GM04503 (cell line): ENCODE data around the gene CORO2A.
A peak's percentile ranks its signal among the peaks of the same experiment; 100 is the strongest.
"Not testable (repeated sequence)": the region's sequence is repeated elsewhere in the genome, so short reads cannot be mapped to it uniquely, and the experiment has no call there.

ENCODE experiments used
- DNase-seq: peaks from one replicate; pipeline ENCODE4 v3.0.0-alpha.2; 2012; ENCODE audit warnings: low read depth

Gene CORO2A

GRCh38 chr9:98142182-98142907 lies 50.1 kb downstream of the CORO2A start:
- no peak for DNase-seq

GRCh38 chr9:98140503-98140902 lies 51.9 kb downstream of the CORO2A start:
- DNase-seq: no peak

- no peak for DNase-seq
These were observed 55.9 kb downstream of the CORO2A start for GRCh38 chr9:98136489-98136888.

- DNase-seq: no peak
These were observed 56.5 kb downstream of the CORO2A start for GRCh38 chr9:98135938-98136337.

- no peak for DNase-seq
These were observed 56.9 kb downstream of the CORO2A start for GRCh38 chr9:98135558-98135934.

- no peak for DNase-seq
These were observed 57.5 kb downstream of the CORO2A start for GRCh38 chr9:98134702-98135557.

- DNase-seq: no peak
These were observed 59.4 kb downstream of the CORO2A start for GRCh38 chr9:98132806-98133631.

GRCh38 chr9:98132158-98132557 lies 60.3 kb downstream of the CORO2A start:
- DNase-seq: no peak

GRCh38 chr9:98130576-98131228 lies 61.7 kb downstream of the CORO2A start:
- no peak for DNase-seq

GRCh38 chr9:98130060-98130459 lies 62.4 kb downstream of the CORO2A start:
- not testable (repeated sequence) for DNase-seq

GRCh38 chr9:98129451-98129881 lies 63.0 kb downstream of the CORO2A start:
- DNase-seq: no peak

GRCh38 chr9:98128316-98128715 lies 64.1 kb downstream of the CORO2A start:
- DNase-seq: no peak

- DNase-seq: no peak
These were observed 65.2 kb downstream of the CORO2A start for GRCh38 chr9:98127226-98127625.

- DNase-seq: no peak
These were observed 67.6 kb downstream of the CORO2A start for GRCh38 chr9:98124637-98125426.

- not testable (repeated sequence) for DNase-seq
These were observed 68.3 kb downstream of the CORO2A start for GRCh38 chr9:98124091-98124490.

- DNase-seq: no peak
These were observed 71.4 kb downstream of the CORO2A start for GRCh38 chr9:98121058-98121457.

GRCh38 chr9:98120476-98120875 lies 72.0 kb downstream of the CORO2A start:
- DNase-seq: no peak

- peak; percentile 10 for DNase-seq
These were observed 73.5 kb downstream of the CORO2A start, which contains the start of gene TRIM14 for GRCh38 chr9:98118640-98119601. Gene TRIM14 (minus strand): TSS chr9:98119222. CDS start chr9:98119188, 34 bp downstream.

- no peak for DNase-seq
These were observed 74.3 kb downstream of the CORO2A start for GRCh38 chr9:98117984-98118639.
